COLO668 (cell line): ENCODE results near the gene RPL28.

Experiments used
- DNase-seq: peaks from one replicate; lab custom pipeline; 2025; ENCODE audit not compliant: unreplicated experiment; lab: John Stamatoyannopoulos, UW

Gene RPL28

GRCh38 chr19:55372316-55373081 is 13.2 kb upstream of the RPL28 start:
- DNase-seq: no peak

GRCh38 chr19:55373306-55373992 is 12.3 kb upstream of the RPL28 start:
- DNase-seq: no peak

DNA sequence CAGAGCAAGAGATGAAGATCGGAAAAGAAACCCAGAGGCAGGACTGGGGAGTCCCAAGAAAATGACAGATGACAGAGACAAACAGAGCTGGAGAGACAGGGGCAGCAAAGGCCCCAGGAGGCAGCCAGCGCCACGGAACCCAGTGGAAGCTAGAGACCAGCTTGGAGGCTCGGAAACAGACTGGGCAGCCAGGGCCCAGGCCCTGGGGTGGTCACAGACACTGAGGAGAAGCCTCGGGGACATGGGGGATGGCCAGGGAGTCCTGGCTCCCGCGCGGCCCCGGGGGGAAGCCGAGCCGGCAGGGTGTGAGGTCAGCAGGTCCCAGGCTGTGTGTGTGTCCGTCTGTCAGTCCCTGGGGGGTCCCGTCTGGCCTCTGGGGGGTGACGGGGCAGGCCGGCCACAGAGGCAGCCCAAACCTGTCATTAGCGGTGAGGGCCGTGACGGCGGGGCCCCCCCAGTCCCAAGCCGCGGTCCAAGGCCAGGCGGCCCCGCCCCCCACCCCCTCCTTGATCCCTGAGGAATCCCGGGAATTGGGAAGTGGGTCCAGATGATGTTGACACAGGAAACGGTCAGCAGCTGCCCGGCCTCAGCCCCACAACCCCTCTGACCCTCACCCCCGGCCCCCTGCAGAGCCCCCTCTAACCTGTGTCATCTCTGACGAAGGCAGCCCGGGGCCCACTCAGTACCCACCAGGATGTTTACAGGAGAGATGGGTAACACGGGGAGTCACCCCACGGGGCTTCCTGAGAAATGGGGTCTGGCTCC is 11.6 kb upstream of the RPL28 start:
- peak; percentile 12 for DNase-seq

DNA sequence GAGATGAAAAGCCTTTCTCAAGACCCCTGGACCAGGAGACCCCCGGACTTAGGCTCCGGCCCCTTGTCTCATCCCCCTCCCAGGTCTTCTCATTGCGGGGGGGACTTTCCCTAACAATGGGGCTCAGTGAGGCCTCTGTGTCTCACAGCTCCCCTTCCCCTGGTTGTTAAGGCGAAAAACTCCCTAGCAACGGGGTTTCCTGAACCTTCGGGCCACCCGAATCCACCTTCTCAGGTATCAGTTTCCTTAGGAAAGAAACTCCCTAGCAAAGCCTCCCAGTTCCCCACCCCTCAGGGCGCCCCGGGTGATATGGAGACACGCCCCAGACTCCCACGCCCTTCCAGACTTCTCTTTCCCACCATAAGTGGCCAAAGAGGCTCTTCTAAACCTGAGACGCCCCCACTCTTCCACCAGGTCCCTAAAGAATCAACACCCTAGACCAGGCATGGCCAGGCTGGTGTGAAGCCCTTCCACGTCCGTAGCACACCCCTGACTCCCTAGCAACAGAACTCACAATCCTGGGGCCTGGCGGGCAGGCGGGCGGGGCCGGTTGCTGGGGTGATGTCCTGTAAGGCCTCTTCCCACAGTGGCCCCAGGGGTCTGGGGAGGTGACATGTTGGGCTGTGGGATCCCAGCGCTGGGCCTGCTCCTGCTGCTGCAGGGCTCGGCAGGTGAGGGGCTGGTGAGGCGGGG is 9.3 kb upstream of the RPL28 start, which contains the start of gene TMEM190:
TSS of gene TMEM190 (plus strand) at position 586 of the 693 bp plus-strand sequence. CDS start at position 614, 28 bp downstream.
- DNase-seq: peak; percentile 43

DNA sequence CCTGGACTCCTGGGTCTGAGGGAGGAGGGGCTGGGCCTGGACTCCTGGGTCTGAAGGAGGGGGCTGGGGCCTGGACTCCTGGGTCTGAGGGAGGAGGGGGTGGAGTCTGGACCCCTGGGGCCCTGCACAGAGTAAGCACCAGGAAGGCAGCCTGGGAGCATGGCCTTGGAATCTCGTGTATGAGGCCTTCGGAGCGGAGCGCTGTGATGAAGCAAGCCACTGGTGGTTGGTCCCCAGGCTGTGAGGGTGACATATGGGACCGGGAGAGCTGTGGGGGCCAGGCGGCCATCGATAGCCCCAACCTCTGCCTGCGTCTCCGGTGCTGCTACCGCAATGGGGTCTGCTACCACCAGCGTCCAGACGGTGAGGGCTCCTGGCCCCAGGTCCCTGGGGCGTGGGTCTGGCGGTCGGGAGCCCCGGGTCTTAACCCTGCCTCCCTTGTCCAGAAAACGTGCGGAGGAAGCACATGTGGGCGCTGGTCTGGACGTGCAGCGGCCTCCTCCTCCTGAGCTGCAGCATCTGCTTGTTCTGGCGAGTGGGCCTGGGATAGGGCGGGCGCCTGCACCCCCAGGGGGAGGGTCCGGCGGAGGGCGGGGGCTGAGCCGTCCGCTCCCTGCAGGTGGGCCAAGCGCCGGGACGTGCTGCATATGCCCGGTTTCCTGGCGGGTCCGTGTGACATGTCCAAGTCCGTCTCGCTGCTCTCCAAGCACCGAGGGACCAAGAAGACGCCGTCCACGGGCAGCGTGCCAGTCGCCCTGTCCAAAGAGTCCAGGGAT is 8.2 kb upstream of the RPL28 start:
- DNase-seq: no peak

GRCh38 chr19:55379174-55379573 is 6.6 kb upstream of the RPL28 start:
- no peak for DNase-seq

GRCh38 chr19:55382013-55382412 is 3.7 kb upstream of the RPL28 start:
- DNase-seq: no peak

DNA sequence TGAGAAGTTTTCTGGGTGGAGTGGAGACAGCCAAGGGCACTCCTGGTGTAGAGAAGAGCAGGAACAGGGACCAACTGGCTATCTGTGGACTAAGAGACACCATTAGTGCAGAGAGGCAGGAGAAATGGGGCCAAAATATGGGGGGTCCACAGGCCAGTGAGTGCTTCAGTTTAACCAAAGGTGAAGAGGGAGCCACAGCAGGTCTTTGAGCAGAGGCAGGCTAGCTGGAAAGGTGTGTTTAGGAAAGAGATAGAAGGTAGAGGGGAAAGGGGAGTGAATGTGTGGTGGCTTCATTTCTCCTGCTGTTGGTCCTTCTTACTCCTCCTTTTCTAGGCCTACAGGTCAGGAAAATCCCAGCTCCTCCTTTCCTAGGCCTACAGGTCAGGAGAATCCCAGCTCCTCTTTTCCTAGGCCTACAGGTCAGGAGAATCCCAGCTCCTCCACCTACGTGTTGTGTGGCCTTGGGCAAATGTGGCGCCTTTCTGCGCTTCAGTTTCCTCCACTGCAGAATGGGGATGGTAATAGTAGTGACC is 3.1 kb upstream of the RPL28 start:
- no peak for DNase-seq

DNA sequence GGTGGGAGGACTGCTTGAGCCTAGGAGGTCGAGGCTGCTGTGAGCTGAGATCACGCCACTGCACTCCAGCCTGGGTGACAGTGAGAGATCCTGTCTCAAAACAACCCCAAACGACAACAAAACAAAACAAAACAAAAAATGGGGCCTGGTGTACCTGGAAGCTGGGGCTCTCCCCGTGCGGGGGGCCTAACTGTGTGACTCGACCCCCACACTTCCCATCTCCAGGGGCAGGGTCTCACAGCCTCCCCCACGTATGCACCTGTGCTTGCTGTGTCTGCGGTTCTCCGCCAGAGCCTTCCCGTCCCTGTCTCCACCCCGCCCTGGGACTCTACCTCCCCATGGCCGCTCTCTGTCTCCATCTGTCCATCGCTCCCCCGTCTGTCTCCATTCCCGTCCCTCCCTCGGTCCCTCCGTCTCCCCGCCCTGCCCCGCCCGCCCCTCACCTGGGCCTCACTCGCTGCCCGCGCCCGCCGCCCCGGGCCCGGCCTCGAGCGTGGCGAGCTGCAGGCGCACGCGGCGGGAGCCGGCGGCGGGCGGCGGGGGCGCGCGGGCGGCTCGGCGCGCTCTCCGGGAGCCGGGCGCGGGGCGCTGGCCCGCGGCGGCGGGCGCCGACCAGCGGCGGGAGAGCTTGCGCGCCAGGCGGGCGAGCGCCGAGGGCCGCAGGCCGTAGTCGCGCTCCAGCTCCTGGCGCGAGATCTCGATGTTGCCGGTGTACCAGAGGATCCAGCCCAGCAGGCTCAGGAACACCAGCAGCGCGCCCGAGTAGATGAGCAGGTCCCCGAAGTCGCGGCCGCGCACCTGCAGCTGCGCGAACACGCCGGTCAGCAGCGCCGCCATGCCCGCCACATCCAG is 2.2 kb upstream of the RPL28 start:
- DNase-seq: peak; percentile 84

- DNase-seq: peak; percentile 82
These were observed 1.4 kb upstream of the RPL28 start, which contains the start of gene TMEM238 for GRCh38 chr19:55384131-55384919. TMEM238 (minus strand) TSS chr19:55384292; CDS start chr19:55384259, 33 bp downstream.

- DNase-seq: peak; percentile 96
These were observed 610 bp upstream of the RPL28 start for GRCh38 chr19:55384920-55385723.

- DNase-seq: no peak
These were observed 800 bp downstream of the RPL28 start for GRCh38 chr19:55386493-55386971.

DNA sequence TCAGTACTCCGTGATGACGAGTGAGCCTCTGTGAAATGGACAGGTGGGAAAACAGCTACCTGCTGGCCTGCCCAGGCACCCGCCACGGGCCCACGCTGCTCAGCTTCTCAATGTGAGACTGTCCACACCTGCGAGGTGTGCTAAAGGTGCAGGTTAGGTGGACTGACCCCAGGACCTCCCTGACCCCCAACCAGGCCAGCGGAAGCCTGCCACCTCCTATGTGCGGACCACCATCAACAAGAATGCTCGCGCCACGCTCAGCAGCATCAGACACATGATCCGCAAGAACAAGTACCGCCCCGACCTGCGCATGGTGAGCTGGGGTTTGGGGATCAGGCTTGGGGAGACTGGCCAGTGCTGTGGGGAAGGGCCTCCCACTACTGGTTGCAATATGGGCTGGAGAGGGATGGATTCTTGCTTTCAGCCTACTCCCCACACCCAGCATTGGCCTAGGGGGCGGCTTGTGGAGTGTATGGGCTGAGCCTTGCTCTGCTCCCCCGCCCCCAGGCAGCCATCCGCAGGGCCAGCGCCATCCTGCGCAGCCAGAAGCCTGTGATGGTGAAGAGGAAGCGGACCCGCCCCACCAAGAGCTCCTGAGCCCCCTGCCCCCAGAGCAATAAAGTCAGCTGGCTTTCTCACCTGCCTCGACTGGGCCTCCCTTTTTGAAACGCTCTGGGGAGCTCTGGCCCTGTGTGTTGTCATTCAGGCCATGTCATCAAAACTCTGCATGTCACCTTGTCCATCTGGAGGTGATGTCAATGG is 2.2 kb downstream of the RPL28 start:
- no peak for DNase-seq

DNA sequence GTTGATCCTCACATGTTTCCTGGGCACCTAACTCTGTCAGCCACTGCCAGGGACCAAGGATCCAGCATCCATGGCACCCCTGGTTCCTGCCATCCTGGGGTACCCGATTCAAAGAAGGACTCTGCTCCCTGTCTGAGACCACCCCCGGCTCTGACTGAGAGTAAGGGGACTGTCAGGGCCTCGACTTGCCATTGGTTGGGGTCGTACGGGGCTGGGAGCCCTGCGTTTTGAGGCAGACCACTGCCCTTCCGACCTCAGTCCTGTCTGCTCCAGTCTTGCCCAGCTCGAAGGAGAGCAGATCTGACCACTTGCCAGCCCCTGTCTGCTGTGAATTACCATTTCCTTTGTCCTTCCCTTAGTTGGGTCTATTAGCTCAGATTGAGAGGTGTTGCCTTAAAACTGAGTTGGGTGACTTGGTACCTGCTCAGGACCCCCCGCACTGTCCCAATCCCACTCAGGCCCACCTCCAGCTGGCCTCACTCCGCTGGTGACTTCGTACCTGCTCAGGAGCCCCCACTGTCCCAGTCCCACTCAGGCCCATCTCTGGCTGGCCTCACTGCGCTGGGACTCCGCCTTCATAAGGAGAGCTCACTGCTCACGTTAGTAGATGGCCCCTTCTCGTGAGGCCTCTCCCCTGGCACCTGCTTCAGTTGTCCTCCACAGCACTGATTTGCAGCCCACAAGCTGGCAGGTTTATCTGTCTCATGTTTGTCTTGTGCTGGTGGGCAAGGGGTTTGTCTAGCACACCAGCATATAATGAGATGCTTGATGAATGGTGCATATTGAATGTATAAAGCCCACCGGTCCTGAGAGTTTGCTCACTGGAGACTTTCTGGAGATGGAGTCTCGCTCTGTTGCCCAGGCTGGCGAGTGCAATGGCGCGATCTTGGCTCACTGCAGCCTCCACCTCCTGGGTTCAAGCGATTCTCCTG is 3.9 kb downstream of the RPL28 start:
- DNase-seq: no peak

DNA sequence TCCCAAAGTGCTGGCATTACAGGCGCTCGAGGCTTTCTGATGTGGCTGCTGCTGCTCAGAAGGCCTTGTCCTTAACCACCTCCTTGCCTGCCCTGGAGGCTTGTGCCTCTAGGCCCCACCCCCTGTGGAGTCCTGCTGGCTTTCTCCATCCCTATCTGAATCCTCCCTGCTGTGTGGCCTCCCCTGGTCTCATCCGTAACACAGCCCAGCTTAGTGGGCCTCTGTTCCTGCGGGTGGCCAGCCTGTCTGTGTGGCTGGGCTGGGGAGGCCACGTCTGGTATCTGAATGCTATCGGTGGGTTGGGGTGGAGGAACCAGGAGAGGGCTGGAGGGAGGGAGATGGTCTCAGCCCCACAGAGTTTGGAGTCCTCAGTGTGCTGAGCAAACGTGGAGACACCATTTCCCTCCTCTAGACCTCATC is 4.7 kb downstream of the RPL28 start:
- no peak for DNase-seq
